Measurements from ENCODE around the gene SLC6A6. TPM values are rescaled to one million over a fixed set of nuclear protein-coding genes. Genes with fewer than 3 reads are reported as not detected.

SLC6A6 gene
- total RNA-seq, 1 experiment from 2014 or later = 25.5 TPM

- peak; percentile 54 for DNase-seq (ENCODE audit: low read depth)
Measured at GRCh38 chr3:14371573-14372474, 30.6 kb upstream of the SLC6A6 start.

DNA sequence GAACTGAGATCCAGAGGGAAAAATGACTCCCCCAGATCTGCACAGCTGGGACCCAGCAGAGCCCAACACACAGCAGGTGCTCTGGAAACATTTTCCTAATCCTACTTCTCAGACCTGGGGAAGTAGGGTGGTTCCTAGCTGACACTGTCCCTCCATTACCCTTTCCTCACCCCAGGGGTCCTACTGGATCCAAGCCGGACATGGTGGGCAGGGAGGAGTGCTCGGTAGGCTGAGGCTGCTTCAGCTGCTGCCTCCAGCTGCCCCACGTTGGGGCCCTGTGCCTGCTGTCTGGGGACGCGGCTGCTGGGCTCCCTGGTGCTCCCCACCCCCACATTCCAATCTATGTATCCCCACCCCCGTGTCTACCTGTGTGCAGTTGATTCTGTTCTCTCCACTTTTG is 29.8 kb upstream of the SLC6A6 start:
- DNase-seq (ENCODE audit: low read depth) = no peak

- no peak for DNase-seq (ENCODE audit: low read depth)
Measured at GRCh38 chr3:14373753-14374376, 28.5 kb upstream of the SLC6A6 start.

GRCh38 chr3:14374444-14374883 is 27.9 kb upstream of the SLC6A6 start:
- DNase-seq (ENCODE audit: low read depth) = peak; percentile 13

GRCh38 chr3:14375192-14375591 is 27.2 kb upstream of the SLC6A6 start:
- no peak for DNase-seq (ENCODE audit: low read depth)

- DNase-seq (ENCODE audit: low read depth) = no peak
Measured at GRCh38 chr3:14376348-14377043, 25.9 kb upstream of the SLC6A6 start.

DNA sequence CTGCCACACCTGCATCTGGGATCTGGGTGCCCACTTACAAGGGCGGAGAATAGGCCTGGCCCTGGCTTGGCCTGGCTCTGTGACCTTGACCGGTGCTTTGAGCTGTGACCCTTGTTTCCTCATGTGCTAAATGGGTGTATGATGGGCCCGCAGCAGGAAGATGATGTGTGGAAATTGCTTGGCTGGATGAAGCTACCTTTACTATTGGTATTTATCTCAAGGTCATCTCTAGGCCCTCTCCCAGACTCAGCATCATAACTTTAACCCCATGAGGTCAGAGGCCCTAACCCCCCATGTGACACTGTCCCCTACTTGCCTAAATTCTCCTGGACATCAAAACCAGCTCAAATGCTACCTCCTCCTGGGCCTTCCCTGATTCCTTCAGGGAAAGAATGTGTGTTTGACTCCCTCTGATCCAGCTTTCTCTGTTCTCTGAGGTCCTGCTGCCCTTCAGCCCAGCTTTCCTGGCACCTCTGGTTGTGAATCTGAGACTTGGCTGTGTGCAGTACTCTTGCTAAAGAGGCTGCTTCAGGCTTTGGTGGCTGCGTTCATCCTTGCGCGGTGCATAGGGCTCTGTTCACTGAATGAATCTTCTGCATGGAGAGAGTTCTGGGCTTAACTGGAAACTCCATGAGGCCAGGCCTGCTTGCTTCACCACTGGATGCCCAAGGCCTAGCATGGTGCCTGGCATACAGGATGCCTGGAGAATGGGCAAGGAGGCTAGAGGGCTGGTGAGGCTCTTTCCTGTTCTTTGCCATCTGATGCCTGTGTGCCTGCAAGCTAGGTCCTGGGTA is 25.2 kb upstream of the SLC6A6 start:
- DNase-seq (ENCODE audit: low read depth) = no peak

DNA sequence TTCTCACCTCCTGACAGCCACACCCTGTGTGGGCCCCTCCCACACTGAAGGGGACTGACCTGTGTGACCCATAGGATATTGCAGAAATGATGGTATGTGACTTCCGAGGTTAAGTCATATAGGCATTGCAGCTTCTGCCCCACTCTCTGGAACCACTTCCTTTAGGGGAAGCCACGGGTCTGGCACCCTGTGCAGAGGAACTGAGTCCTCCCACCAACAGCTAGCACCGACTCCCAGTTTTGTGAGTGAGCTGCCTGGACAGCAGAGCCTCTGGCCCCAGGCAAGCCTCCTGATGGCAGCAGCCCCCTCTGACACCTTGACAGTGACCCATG is 24.6 kb upstream of the SLC6A6 start:
- no peak for DNase-seq (ENCODE audit: low read depth)

- no peak for DNase-seq (ENCODE audit: low read depth)
Measured at GRCh38 chr3:14378415-14378814, 24.0 kb upstream of the SLC6A6 start.

DNA sequence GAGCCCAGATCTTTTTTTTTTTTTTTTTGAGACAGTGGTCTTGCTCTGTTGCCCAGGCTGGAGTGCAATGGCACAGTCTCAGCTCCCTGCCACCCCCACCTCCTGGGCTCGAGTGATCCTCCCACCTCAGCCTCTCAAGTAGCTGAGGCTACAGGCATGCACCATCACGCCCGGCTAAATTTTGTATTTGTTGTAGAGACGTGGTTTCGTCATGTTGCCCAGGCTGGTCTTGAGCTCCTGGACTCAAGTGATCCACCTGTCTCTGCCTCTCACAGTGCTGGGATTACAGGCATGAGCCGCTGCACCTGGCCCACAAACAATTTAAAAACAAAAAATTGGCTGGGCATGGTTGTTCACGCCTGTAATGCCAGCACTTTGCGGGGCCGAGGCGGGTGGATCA is 22.6 kb upstream of the SLC6A6 start:
- DNase-seq (ENCODE audit: low read depth) = peak; percentile 34

GRCh38 chr3:14386254-14386653 is 16.2 kb upstream of the SLC6A6 start:
- DNase-seq (ENCODE audit: low read depth) = no peak

DNA sequence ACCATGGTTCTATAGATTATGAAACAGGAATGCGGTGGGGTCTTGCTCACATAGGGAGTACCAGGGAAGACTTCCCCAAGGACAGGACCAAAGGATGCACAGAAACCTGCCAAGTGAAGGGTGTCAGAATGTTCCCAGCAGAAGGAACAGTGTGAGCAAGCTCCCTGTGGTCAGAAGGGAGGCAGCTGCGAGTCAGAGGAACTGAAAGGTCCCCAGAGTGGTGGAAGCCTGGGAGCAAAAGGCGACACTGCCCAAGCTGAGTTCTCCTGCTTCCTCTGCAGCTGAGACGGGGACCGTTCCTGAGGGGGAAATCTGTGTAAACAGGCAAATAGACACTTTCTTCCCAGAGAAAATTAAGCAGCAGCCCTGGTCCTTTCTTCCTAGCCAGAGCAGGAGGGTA is 14.2 kb upstream of the SLC6A6 start:
- DNase-seq (ENCODE audit: low read depth) = peak; percentile 59

- DNase-seq (ENCODE audit: low read depth) = no peak
Measured at GRCh38 chr3:14389166-14389606, 13.2 kb upstream of the SLC6A6 start.

GRCh38 chr3:14389716-14390115 is 12.7 kb upstream of the SLC6A6 start:
- no peak for DNase-seq (ENCODE audit: low read depth)

- DNase-seq (ENCODE audit: low read depth) = peak; percentile 95
Measured at GRCh38 chr3:14391033-14391432, 11.4 kb upstream of the SLC6A6 start.

GRCh38 chr3:14392231-14392630 is 10.2 kb upstream of the SLC6A6 start:
- no peak for DNase-seq (ENCODE audit: low read depth)

DNA sequence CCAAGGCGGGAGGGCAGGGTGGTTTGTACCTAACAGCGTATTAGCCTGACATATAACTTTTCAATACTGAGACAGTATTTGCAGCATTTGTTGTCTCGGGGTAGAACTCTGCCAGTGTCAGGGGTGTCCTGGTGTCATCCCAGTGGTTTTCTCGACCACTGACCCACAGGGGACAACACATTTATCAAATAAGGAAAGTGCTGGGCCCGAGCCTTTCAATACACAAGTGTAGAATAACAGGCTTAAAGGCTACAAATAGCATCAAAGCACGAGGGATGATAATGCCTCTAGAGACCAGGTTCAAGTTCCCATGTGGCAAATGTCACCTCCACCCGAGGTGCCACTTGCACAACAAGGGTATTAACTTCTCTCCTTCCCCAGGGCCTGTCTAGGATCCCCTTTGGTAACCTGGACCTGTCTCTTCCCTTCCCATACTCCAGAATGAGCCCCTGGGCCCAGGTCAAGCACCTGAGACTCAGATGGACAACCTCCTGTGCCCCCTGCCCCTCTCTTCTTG is 9.5 kb upstream of the SLC6A6 start:
- DNase-seq (ENCODE audit: low read depth) = no peak

- no peak for DNase-seq (ENCODE audit: low read depth)
Measured at GRCh38 chr3:14393440-14394106, 8.8 kb upstream of the SLC6A6 start.

DNA sequence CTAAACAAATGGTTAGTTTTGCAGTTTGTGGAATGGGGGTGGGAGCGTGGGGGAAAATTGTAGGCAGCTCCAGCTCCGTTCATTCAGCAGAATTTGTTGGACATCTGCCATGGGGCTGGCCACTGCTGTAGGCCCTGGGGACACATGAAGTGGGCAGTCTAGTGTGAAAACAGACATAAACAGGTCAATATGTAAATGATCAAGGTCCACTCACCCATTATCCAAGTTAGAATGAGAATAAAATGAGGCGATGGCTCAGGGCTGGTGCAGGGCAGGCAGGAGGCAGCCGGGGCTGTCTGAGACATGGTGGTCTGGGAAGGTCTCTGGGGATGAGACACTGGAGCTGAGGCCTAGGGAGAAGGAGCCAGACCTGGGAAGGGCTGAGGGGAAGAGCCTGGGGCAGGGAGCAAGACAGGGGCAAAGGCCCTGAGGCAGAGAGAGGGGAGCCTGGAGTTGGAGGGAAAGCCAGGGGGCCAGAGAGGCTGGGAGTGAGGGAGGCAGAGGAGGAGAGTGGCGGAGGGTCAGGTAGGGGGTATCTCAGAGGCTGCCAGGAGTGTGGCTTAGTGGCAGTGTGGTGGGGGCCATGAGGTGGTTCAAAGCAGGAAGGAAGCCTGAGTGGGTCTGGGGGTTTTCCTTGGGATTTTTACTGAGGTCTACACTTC is 6.2 kb upstream of the SLC6A6 start:
- DNase-seq (ENCODE audit: low read depth) = no peak

DNA sequence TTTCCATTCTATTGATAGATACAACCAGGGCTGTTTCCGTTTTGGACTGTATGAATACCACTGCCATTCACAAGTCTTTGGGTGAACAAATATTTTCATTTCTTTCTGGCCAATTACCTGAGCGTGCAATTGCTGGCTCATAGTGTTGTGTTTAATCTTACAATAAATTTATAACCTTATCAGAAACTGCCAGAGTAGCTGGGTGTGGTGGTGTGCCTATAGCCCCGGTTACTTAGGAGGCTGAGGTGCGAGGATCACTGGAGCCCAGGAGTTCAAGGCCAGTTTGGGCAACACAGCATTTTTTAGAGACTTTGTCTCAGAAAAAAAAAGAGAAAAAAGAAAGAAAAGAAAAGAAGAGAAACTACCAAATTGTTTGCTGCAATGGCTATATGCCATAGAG is 5.4 kb upstream of the SLC6A6 start:
- DNase-seq (ENCODE audit: low read depth) = no peak

Measured in LHCN-M2 (cell line).